ENCODE measurements around the gene LIN7A.

- TF ChIP-seq CTCF (IDR thresholded peaks at IDR 0.05) = no peak
- no peak for TF ChIP-seq POLR2A (IDR thresholded peaks at IDR 0.05)
Observed at GRCh38 chr12:80811957-80812708, 125.6 kb downstream of the LIN7A start.
